Activated T-helper 1 cell treated with anti-CD3 and anti-CD28 coated beads, Interleukin-2, amount 50 U/mL, for 16 hours (primary cell): ENCODE data around the gene CC2D1B.

ENCODE experiments used
- DNase-seq, 2 donors: peaks; one replicate each; pipeline ENCODE4 v3.0.0-alpha.2; 2020; ENCODE audit warnings: low read depth in 1 of 2, low spot score in 1 of 2

The CC2D1B gene

DNA sequence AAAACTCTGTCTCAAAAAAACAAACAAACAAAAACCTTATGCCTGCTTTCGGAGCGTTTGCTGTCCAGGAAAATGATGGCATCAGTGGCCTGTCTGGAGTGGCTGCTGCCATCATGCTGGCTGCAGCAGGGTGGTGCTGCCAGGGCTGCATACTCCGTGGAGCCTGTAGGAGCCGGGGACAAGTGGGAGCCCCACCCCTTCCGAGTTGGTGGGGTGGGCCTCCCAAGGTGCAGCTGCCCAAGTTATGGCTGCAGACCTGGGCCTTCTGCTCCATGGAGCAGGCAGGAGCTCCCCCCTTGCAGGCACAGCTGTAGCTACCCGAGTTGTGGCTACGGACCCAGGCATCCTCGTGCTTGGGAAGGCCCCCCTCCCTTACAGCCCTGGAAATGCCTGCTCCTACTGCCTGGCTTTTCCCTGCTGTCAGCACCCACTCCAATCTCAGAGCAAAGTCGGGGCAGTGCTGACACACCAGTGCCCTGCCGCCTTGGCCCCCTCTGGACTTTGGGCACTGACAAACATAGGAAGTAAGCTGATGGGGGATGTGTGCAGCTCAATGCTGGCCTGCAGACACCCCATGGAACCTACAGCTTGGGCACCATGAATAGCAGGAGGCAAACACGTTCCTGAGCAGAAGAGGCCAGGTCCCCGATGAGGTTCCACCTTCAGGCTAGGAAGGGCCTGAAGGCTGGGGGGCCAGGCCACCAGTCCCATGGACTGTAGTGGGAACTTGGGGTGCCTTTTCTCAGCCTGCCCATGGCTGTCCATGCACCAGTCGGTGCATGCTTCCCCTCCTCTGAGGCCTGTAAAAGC lies 60.4 kb downstream of the CC2D1B start:
- no peak for DNase-seq
